Measurements from ENCODE around the gene CRNN.

Gene CRNN

DNA sequence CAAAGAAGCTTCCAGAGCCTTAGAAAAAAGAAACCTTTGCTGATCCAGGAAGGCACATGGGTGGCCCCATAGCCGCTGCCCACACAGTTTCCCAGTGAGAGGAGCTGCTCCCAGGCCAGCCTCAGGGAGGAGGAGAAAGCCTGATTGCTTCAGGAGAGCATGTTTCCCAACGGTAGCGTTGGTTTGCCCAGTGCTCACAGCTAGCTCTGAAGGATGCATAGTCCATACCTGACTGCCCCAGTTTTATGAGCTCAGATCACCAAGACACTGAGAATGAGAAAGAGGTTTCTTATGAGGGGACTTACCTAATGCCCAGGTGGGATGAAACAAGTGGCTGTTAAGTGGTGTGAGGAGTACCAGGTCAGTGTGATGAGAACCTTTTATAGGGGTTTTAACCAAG lies at the start of gene CRNN:
Gene CRNN, minus strand, starts transcription at position 355 of the 400 bp plus-strand sequence. CDS start 2,030 bp downstream, outside the sequence.
- DNase-seq (ENCODE audit: low read depth): no peak

DNA sequence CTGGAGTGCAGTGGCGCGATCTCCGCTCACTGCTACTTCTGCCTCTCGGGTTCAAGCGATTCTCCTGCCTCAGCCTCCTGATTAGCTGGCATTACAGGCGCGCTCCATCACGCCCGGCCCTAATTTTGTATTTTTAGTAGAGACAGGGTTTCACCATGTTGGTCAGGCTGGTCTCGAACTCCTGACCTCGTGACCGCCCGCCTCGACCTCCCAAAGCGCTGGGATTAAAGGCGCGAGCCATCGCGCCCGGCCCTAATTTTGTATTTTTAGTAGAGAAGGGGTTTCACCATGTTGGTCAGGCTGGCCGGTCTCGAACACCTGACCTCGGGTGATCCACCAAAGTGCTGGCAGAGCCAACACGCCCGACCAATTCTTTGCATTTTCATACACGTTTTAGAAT lies 48.6 kb upstream of the CRNN start:
- TF ChIP-seq, protein P1, sequence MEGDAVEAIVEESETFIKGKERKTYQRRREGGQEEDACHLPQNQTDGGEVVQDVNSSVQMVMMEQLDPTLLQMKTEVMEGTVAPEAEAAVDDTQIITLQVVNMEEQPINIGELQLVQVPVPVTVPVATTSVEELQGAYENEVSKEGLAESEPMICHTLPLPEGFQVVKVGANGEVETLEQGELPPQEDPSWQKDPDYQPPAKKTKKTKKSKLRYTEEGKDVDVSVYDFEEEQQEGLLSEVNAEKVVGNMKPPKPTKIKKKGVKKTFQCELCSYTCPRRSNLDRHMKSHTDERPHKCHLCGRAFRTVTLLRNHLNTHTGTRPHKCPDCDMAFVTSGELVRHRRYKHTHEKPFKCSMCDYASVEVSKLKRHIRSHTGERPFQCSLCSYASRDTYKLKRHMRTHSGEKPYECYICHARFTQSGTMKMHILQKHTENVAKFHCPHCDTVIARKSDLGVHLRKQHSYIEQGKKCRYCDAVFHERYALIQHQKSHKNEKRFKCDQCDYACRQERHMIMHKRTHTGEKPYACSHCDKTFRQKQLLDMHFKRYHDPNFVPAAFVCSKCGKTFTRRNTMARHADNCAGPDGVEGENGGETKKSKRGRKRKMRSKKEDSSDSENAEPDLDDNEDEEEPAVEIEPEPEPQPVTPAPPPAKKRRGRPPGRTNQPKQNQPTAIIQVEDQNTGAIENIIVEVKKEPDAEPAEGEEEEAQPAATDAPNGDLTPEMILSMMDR (IDR thresholded peaks at IDR 0.05; ENCODE audit: control insufficient read depth, insufficient read depth, low read depth, low read length, missing control alignments): no peak
- no peak overlapping the region for H3K4me3 ChIP-seq (ENCODE audit: control insufficient read depth, low read depth, low read length)
- DNase-seq (ENCODE audit: low read depth): no peak

More for the DNA sequence above, at the start of gene CRNN:
- TF ChIP-seq, protein P1 (IDR thresholded peaks at IDR 0.05; ENCODE audit: control insufficient read depth, insufficient read depth, low read depth, low read length, missing control alignments): no peak
- H3K4me3 ChIP-seq (ENCODE audit: control insufficient read depth, low read depth, low read length): no peak within 1 kb of the TSS

DNA sequence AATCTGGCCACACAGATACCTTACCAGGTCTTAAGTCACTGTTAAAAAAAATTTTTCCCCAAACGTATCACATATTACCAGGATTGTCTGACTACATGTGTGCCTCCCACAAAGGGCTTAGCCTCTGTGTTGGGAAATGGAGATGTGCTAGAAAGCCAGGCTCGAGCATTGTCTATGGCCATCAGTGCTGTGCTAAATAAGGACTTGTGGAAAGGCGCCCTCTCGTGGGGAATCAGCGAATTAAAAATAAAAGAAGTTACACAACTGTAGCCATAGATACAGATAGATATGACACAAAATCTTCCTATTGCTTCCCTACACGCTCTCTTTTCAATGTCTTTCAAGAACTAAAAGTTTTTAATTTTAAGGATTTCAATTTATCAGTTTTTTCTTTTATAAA lies 47.5 kb upstream of the CRNN start:
- H3K4me3 ChIP-seq (ENCODE audit: control insufficient read depth, low read depth, low read length): no peak overlapping the region
- TF ChIP-seq, protein P1 (IDR thresholded peaks at IDR 0.05; ENCODE audit: control insufficient read depth, insufficient read depth, low read depth, low read length, missing control alignments): peak; percentile 68
- peak; percentile 27 for DNase-seq (ENCODE audit: low read depth)

DNA sequence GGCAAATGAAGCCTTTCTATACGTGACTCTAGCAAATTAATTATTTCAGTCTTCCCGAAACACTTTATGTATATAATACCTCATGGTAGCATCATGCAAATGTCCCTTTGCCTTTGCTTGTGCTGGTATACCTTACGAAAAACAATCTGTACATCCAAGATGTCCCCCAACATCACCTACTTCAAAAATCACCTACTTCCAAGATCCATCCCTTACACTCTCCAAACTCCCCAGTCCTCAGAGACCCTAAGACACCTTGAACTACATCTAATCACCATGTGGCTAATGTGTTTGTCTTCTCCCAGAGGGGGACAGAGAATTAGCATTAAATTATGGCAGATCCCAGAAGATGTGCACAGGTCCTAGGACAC lies 46.5 kb upstream of the CRNN start:
- TF ChIP-seq, protein P1 (IDR thresholded peaks at IDR 0.05; ENCODE audit: control insufficient read depth, insufficient read depth, low read depth, low read length, missing control alignments): no peak
- no peak for DNase-seq (ENCODE audit: low read depth)
- H3K4me3 ChIP-seq (ENCODE audit: control insufficient read depth, low read depth, low read length): no peak overlapping the region

DNA sequence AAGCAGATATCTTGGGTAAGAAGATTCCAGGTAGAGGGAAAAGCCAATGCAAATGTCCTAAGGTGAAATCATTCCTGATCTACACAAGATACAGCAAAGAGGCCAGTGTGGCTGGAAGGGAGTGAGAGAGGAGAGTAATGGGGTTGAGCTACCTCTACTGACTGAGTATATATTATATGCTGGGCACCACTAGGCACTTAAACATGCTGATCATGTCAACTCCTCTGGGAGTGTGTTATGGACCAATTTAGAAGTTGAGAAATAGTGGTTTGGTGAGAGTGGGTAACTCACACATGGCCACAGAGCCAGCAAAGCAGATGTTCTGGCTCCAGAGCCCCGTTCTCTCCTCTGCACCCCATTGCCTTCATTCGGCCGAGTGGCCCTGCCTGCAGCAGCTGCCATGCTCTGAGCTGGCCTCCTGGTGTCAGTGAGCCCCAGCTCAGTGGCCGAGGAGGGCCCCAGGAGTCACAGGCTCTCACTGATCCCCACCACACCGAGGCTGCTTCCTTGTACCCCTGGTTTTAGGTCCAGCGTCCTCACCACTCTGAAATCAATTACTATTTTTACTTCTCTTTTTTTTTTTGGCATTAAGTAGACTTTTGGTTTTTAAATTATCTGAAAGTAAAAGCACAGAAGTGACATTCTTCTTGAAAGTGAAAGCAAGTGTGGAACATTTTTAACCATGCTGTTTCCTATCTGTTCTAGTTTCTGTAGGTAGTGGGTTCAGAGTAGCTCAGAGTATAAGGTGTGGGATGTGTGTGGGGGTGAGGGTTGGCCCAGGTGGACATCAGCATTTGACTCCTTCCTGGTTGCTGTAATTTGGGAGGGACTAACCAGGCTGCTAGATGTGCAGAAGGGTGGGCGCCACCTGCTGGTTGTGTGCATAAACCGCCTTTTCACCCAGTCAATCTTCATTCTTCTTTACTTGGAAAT lies 45.8 kb upstream of the CRNN start:
- DNase-seq (ENCODE audit: low read depth): peak; percentile 25
- no peak overlapping the region for H3K4me3 ChIP-seq (ENCODE audit: control insufficient read depth, low read depth, low read length)

DNA sequence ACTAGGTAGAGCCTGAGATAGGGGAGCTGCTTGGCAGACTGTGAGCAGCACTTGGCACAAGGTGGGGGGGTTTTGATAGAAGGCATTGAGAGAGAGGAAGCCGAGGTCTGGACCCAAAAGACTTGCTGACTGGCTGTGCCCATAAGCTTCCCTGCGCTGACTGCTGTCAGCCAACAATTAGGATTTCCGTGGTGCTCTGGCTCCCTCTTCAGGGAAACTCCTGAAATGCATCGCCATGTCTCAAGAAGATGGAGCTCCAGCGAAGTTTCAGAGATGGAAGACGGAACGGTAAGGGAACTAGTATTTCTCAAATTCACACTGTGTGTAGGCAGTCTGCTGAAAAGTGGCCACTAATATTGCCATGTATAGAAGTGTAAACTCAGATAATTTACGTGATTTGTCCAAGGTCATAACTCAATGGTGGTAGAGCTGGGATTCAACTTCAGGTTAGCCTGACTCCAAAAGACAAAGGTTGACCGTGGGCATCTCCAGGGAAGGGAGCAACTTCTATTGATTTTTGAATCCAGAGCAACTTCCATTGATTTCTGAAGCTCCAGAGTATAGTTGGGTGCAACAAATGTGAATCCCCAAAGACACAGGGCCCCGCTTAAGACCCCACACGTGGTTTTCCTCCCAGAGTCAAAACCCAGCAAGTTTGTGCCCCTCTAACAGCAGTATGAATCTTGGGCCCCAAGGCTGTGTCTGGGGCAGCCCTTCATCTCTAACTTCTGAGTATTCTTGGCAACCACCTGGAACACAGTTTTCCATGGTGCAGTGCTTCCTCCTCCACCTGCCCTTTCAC lies 44.5 kb upstream of the CRNN start:
- no peak overlapping the region for H3K4me3 ChIP-seq (ENCODE audit: control insufficient read depth, low read depth, low read length)
- TF ChIP-seq, protein P1 (IDR thresholded peaks at IDR 0.05; ENCODE audit: control insufficient read depth, insufficient read depth, low read depth, low read length, missing control alignments): peak; percentile 88
- peak; percentile 50 for DNase-seq (ENCODE audit: low read depth)

More for the DNA sequence above, 45.8 kb upstream of the CRNN start:
- TF ChIP-seq, protein P1 (IDR thresholded peaks at IDR 0.05; ENCODE audit: control insufficient read depth, insufficient read depth, low read depth, low read length, missing control alignments): peak; percentile 90

All from AG09309 (cell line).